Parathyroid adenoma (tissue), 2 donors: ENCODE results near the gene PJA2.

Experiments used
- H2AFZ ChIP-seq: fragments of 300-600 bp; sonication (generic); one replicate; pipeline ENCODE4 v1.7.0; 2017; ENCODE audit warnings: antibody characterized with exemption, mild to moderate bottlenecking
- H3K27ac ChIP-seq: fragments of 300-600 bp; sonication (generic); one replicate; pipeline ENCODE4 v1.7.0; 2017
- H3K27me3 ChIP-seq: fragments of 300-600 bp; sonication (generic); one replicate; pipeline ENCODE4 v1.7.0; 2017; ENCODE audit warnings: low read length; ENCODE audit not compliant: control insufficient read depth, insufficient read depth
- H3K36me3 ChIP-seq: fragments of 300-600 bp; sonication (generic); one replicate; pipeline ENCODE4 v1.7.0; 2017; ENCODE audit warnings: low read length; ENCODE audit not compliant: control insufficient read depth, insufficient read depth
- H3K4me1 ChIP-seq: fragments of 300-600 bp; sonication (generic); one replicate; pipeline ENCODE4 v1.7.0; 2017; ENCODE audit warnings: control low read depth
- H3K4me2 ChIP-seq: fragments of 300-600 bp; sonication (generic); one replicate; pipeline ENCODE4 v1.7.0; 2017; ENCODE audit warnings: low read length
- H3K4me3 ChIP-seq: fragments of 300-600 bp; sonication (generic); one replicate; pipeline ENCODE4 v1.7.0; 2017; ENCODE audit warnings: low read depth, low read length
- H3K79me2 ChIP-seq: fragments of 300-600 bp; sonication (generic); one replicate; pipeline ENCODE4 v1.7.0; 2017; ENCODE audit warnings: control low read depth
- H3K9ac ChIP-seq: fragments of 300-600 bp; sonication (generic); one replicate; pipeline ENCODE4 v1.7.0; 2017; ENCODE audit warnings: mild to moderate bottlenecking
- H3K9me3 ChIP-seq: fragments of 300-600 bp; sonication (generic); one replicate; pipeline ENCODE4 v1.7.0; 2017; ENCODE audit warnings: low read length; ENCODE audit not compliant: control insufficient read depth
- CTCF ChIP-seq: fragments of 300-600 bp; sonication (generic); IDR thresholded peaks from one replicate; pipeline ENCODE4 v1.7.0; 2017; ENCODE audit warnings: antibody characterized with exemption, mild to moderate bottlenecking
- donor health status: primary hyperparathyroidism.

Gene PJA2

GRCh38 chr5:109347252-109347888, 62.4 kb downstream of the PJA2 start:
- no peaks in the 10 kb centered on the region for H3K36me3 ChIP-seq
- H2AFZ ChIP-seq, result no peak overlapping the region
- H3K27ac ChIP-seq, result no peak overlapping the region
- H3K79me2 ChIP-seq, result no peaks in the 10 kb centered on the region
- H3K9me3 ChIP-seq, result no peaks in the 10 kb centered on the region
- H3K9ac ChIP-seq, result no peak overlapping the region
- no peaks in the 10 kb centered on the region for H3K27me3 ChIP-seq
- H3K4me1 ChIP-seq, result no peaks in the 10 kb centered on the region
- H3K4me3 ChIP-seq, result no peak overlapping the region
- TF ChIP-seq CTCF, result no peak
- no peak overlapping the region for H3K4me2 ChIP-seq

GRCh38 chr5:109345699-109346098, 64.1 kb downstream of the PJA2 start:
- Histone ChIP-seq H3K9ac (no peak overlapping the region), H3K9me3 (no peaks in the 10 kb centered on the region), H3K36me3 (no peaks in the 10 kb centered on the region), H3K4me3 (no peak overlapping the region), H3K4me1 (no peaks in the 10 kb centered on the region), H3K27ac (no peak overlapping the region), H3K27me3 (no peaks in the 10 kb centered on the region), H3K79me2 (no peaks in the 10 kb centered on the region), H3K4me2 (no peak overlapping the region), H2AFZ (no peak overlapping the region)
- TF ChIP-seq CTCF, result no peak

DNA sequence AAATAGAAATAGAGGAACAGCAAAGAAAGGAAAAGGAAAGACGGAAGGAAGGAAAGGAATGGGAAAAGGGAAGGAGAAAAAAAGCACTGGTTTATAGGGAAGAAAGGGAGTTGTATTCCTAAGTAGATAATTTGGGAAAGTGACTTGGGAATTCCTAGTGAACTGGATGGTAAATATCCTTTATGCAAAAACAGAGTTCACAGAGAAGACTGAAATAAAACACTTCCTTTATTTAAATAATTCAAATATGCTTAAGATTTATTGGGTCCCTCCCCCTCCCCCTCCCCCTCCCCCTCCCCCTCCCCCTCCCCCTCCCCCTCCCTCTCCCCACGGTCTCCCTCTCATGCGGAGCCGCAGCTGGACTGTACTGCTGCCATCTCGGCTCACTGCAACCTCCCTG, 69.4 kb downstream of the PJA2 start:
- Histone ChIP-seq H3K4me2 (no peak overlapping the region), H3K9me3 (no peaks in the 10 kb centered on the region), H3K27ac (no peak overlapping the region), H3K27me3 (no peaks in the 10 kb centered on the region), H3K4me3 (no peak overlapping the region), H3K36me3 (no peaks in the 10 kb centered on the region), H3K9ac (no peak overlapping the region), H2AFZ (no peak overlapping the region), H3K79me2 (no peaks in the 10 kb centered on the region), H3K4me1 (no peaks in the 10 kb centered on the region)
- no peak for TF ChIP-seq CTCF

DNA sequence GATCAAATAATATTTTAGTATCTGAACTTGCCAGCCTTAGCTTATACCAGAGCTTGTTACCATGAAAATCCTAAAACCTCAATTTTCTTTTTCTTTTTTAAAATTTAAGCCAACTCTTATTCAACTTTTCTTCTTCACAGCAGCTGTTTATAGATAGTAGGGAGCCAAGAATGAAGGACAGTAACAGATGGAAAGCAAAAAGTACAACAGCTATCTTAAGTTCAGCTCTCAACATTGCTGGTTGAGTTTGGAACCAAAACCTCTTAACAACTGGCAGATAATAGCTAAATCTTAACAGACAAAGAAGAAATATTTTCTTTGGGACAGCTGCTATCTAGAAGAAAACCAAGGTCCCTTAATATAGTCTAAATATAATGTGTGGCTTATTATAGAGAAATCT, 74.7 kb downstream of the PJA2 start:
- TF ChIP-seq CTCF, result no peak
- no peak overlapping the region for H3K27ac ChIP-seq
- H3K4me2 ChIP-seq, result no peak overlapping the region
- H2AFZ ChIP-seq, result no peak overlapping the region
- H3K9ac ChIP-seq, result no peak overlapping the region
- no peak overlapping the region for H3K4me3 ChIP-seq
- no peaks in the 10 kb centered on the region for H3K4me1 ChIP-seq
- no peaks in the 10 kb centered on the region for H3K79me2 ChIP-seq
- no peaks in the 10 kb centered on the region for H3K27me3 ChIP-seq
- no peaks in the 10 kb centered on the region for H3K36me3 ChIP-seq
- H3K9me3 ChIP-seq, result no peaks in the 10 kb centered on the region

DNA sequence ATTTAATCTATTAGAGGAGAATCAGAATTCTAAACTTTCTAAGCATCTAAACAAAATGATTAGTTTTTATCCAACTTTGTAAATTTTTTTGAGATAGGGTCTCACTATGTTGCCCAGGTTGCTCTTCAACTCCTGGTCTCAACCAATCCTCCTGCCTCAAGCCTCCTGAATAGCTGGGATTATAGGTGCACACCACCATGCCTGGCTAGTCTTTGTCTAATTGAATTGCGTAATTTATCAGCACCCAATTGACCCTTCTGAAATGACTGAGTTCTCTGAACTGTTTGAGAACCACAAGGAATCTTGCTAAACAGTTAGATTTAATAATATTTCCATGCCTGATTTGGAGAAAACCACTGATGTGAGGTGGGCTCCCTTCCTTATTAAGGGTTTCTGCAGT, 75.7 kb downstream of the PJA2 start:
- no peak overlapping the region for H3K4me2 ChIP-seq
- TF ChIP-seq CTCF, result no peak
- no peaks in the 10 kb centered on the region for H3K4me1 ChIP-seq
- no peak overlapping the region for H3K4me3 ChIP-seq
- H3K27ac ChIP-seq, result no peak overlapping the region
- no peak overlapping the region for H2AFZ ChIP-seq
- H3K9me3 ChIP-seq, result no peaks in the 10 kb centered on the region
- H3K27me3 ChIP-seq, result no peaks in the 10 kb centered on the region
- no peaks in the 10 kb centered on the region for H3K79me2 ChIP-seq
- no peak overlapping the region for H3K9ac ChIP-seq
- H3K36me3 ChIP-seq, result no peaks in the 10 kb centered on the region
